ENCODE results near the gene TTC39C.
A peak's percentile ranks its signal among the peaks of the same experiment; 100 is the strongest.
"Not testable (repeated sequence)": the region's sequence is repeated elsewhere in the genome, so short reads cannot be mapped to it uniquely, and the experiment has no call there.

TTC39C gene

DNA sequence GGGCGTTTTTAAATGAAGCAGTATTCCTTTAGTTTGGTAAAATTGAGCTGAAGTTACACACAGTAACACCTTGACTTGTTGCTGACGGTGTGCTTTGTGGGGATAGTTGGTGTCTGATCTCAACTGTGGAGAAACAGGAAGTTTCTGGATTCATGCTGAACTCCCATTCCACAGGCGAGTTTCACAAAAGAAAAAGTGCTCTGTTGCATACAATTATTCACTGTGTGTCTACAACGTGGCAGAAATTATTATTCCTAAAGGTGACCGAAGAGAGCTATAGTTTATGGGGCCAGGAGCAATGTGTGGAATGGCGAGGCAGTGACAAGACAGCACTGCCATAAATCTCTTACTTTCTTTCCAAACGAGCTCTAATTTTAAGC is 123.8 kb downstream of the TTC39C start:
- no peak for DNase-seq (ENCODE audit: low read depth)

DNA sequence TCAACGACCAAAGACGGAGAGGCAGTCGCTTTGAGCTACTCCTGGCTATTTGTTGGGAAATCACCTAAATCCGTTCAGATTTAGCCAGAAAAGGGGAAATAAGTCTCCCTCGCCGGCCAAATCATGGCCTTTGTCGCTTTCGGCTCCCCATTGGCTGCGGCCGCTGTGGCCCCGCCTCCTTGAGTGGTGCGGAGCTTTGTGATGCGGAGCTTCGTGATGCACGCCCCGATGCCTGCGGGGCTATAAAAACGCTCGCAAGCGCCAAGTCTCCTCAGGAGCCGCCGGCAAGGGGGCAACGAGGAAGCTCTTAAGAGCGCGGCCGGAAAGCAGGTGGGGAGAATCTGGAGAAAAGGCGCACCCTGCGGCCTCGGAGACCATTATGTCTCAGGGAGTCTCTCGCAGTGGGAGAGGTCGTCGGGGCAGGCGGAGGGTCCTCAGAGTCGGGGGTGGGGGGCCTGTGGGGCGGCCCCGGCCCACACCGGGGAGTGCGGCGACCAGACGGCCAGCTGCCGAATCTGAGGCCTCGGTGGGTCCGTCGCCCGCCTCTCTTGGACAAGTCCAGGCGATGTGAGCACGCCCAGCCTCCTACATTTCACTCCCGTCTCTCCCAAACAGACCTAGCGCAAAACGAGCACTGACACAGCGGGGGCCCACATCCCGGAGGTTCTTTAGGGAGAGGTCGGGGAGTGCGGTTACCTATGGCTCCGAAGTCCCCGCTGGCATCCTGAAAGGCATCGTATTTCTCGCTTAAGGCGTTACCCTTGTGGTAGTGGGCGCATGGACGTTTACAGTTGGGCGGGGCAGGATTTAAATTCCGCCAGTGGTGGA is 124.4 kb downstream of the TTC39C start, which contains the start of gene CABYR:
CABYR (plus strand) TSS at position 274 of the 828 bp plus-strand sequence. CDS start 4,053 bp downstream, outside the sequence.
- DNase-seq (ENCODE audit: low read depth): peak; percentile 93

DNA sequence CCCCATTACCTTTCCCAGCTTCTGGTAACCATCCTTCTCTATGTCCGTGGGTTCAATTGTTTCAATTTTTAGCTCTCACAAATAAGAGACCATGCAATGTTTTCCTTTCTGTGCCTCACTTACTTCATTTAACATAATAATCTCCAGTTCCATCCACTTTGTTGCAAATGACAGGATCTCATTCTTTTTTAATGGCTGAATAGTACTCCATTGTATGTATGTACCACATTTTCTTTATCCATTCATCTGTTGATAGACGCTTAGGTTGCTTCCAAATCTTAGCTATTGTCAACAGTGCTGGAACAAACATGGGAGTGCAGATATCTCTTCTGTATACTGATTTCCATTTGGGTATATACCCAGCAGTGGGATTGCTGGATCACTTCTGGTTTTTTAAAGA is 126.1 kb downstream of the TTC39C start:
- DNase-seq (ENCODE audit: low read depth): no peak

- DNase-seq (ENCODE audit: low read depth): no peak
These were observed 127.8 kb downstream of the TTC39C start for GRCh38 chr18:24142376-24142775.

GRCh38 chr18:24149591-24149990 is 135.0 kb downstream of the TTC39C start:
- not testable (repeated sequence) for DNase-seq (ENCODE audit: low read depth)

- DNase-seq (ENCODE audit: low read depth): no peak
These were observed 138.8 kb downstream of the TTC39C start for GRCh38 chr18:24153397-24153796.

GRCh38 chr18:24157855-24158254 is 143.3 kb downstream of the TTC39C start:
- no peak for DNase-seq (ENCODE audit: low read depth)

- no peak for DNase-seq (ENCODE audit: low read depth)
These were observed 145.5 kb downstream of the TTC39C start for GRCh38 chr18:24160086-24160485.

DNA sequence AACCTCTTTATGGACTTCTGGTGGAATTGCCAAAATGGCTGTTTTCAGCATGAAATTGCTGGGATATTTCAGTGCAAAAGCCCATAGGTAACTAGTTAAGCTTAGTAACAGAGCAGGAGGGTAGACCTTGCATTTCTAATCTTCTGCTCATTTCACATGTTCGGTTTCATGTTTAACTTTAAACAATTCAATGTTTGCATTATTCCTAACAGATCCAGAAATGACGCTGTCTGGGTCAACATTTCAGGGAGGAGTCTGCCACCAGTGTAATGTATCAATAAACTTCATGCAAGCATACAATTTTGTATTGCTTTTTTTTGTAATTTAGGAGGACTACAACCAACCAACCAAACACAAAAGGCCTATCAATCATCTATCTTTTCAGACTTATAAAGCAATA is 146.8 kb downstream of the TTC39C start:
- DNase-seq (ENCODE audit: low read depth): no peak

GRCh38 chr18:24168496-24168895 is 153.9 kb downstream of the TTC39C start:
- DNase-seq (ENCODE audit: low read depth): no peak

GRCh38 chr18:24170360-24170759 is 155.8 kb downstream of the TTC39C start:
- no peak for DNase-seq (ENCODE audit: low read depth)

- no peak for DNase-seq (ENCODE audit: low read depth)
These were observed 159.4 kb downstream of the TTC39C start for GRCh38 chr18:24173997-24174396.

DNA sequence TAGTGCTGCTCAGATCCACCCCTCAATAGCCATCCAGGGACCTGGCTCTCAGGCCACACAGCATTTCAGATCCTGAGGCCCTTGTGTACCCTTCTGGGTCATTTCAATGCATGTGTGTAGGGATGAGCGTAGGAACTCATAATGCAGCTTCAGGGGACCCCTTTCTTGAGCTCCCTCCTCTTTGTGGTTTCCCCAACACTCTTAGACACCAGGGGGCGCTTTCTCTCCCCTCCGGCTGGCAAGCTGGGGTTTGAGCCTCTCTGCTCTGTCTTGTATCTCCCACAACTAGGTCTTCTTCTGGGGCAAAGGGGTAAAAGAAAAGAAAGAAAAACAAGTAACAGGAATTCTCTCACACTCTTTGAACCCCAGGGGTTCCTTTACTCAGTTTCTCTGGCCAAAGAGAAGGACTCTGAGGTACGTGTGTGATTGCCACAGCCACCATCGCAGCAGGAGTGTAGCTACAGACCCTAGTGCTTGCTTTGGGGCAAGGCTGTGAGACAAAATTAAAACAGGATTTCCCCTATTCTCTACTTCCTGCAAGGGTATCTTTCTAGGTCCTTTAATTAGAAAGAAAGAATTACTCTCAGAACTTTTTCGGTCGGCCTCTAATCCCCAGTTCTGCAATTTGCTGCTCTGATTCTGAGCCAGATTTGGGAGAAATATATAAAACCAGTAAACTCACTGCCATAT is 162.3 kb downstream of the TTC39C start:
- peak; percentile 58 for DNase-seq (ENCODE audit: low read depth)

DNA sequence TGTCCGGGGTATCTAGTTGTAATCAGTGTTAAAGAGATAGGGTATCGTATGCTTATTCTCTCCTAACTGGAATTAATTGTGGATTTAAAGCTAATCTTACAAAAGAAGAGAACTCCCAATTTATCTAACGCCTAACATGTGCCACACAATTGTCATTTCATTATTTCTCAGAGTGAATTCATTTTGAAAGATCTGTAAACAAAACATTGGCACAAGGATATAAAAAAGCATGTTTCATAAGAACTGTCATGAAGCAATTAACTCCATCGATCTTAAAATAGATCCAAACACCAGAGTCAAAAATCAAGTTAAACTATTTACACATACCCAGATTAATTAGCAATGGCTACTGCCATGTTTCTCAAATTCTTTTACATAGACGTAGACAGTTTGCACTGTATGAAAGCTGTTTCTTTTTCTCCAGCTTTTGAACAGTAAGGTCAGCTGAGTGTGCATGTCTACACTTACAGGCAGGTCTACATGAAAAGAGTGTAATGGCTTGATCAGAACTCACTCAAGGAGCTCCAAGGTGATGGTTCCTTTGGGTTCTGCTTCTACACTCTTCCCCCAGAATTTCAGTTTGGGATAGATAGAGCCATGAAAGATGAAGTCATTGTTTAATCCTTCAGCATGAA is 163.1 kb downstream of the TTC39C start:
- no peak for DNase-seq (ENCODE audit: low read depth)

- DNase-seq (ENCODE audit: low read depth): no peak
These were observed 165.5 kb downstream of the TTC39C start for GRCh38 chr18:24180048-24180447.

DNA sequence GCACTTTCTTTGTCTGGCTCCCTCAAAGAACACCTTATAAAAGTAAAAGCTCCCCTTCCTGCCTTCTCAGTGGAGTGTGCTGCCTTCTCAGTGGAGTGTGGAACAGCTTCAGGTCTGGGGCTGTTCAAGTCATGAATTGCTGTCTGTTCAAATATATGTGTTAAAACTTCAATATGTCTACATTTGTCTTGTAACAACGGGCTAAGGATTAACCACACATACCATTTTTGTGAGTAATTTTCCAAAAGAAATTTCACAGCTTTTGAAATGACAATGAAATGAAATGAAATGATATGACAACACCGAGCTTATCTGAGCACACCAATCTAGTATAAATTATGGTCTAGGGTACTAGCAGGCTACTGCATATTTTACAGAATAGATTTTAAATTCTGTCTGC is 167.3 kb downstream of the TTC39C start:
- peak; percentile 58 for DNase-seq (ENCODE audit: low read depth)

All from EH (cell line).